Body of pancreas (tissue), 4 donors: ENCODE measurements around the gene ETFDH. TPM values are rescaled to one million over a fixed set of nuclear protein-coding genes. Genes with fewer than 3 reads are reported as not detected.

ENCODE experiments used
- ATAC-seq: fragments of 150-250 bp; one replicate; pipeline ENCODE4 v1.9.1; 2016
- DNase-seq, 4 donors: peaks; one replicate each; pipeline ENCODE4 v3.0.0-alpha.2; 2019
- H3K27ac ChIP-seq, 4 donors: fragments of 200-600 bp; sonication (generic); 1 replicate in 3 of 4; 2 replicates in 1 of 4; pipeline versions ENCODE4 v1.5.1 to v1.6.1; 2016 to 2019; ENCODE audit warnings: mild to moderate bottlenecking in 1 of 4, mixed read lengths in 1 of 4, moderate library complexity in 1 of 4
- H3K27me3 ChIP-seq, 2 donors: fragments of 200-600 bp; sonication (generic); one replicate each; pipeline ENCODE4 v1.6.0; 2016; ENCODE audit warnings: mild to moderate bottlenecking in 1 of 2
- H3K36me3 ChIP-seq, 2 donors: fragments of 200-600 bp; sonication (generic); replicated peaks in 1 of 2; 2 replicates each; pipeline ENCODE4 v1.5.1; 2016; ENCODE audit warnings: low read depth in 2 of 2; ENCODE audit not compliant: insufficient read depth in 1 of 2
- H3K4me1 ChIP-seq: fragments of 200-600 bp; sonication (generic); one replicate; pipeline ENCODE4 v1.6.0; 2016
- H3K4me3 ChIP-seq, 2 donors: fragments of 200-600 bp; sonication (generic); 1 replicate in 1 of 2; 2 replicates in 1 of 2; pipeline ENCODE4 v1.5.1; 2016 to 2019
- H3K9me3 ChIP-seq, 3 donors: fragments of 200-600 bp; sonication (generic); 1 replicate in 2 of 3; 2 replicates in 1 of 3; pipeline ENCODE4 v1.5.1; 2016
- POLR2A ChIP-seq, 3 donors: fragments of 450-650 bp; IDR thresholded peaks; one replicate each; pipeline ENCODE4 v1.6.1; 2016; ENCODE audit warnings: antibody characterized with exemption in 3 of 3, mild to moderate bottlenecking in 2 of 3
- WGBS, 2 donors: methylation state at CpG; one replicate each; pipeline ENCODE4 v1.1.5; 2017; 5-methylcytosine and 5-hydroxymethylcytosine counted together
- intact Hi-C: fragments of 100-400 bp; cut with DNase I; formaldehyde crosslinking; loops from one replicate; pipeline ENCODE4 v1.15.1; 2023
- total RNA-seq, 2 donors: library from RNA; depleted of rRNA; stranded (reverse); fragments of >200 nt; gene quantifications; one replicate each; pipeline ENCODE4 v1.1.0, GENCODE V29; 2016
- TF ChIP-seq, protein P1 (sequence below), 7 experiments: fragments of 450-650 bp in 4 of 7; fragments of 200-600 bp in 3 of 7; sonication (generic) in 3 of 7; IDR thresholded peaks; one replicate each; pipeline ENCODE4 v1.5.1; 2016 to 2019; ENCODE audit warnings: antibody characterized with exemption in 7 of 7

Gene ETFDH
- total RNA-seq, 2 donors from 2014 or later, result 24.4 to 96.2 TPM

DNA sequence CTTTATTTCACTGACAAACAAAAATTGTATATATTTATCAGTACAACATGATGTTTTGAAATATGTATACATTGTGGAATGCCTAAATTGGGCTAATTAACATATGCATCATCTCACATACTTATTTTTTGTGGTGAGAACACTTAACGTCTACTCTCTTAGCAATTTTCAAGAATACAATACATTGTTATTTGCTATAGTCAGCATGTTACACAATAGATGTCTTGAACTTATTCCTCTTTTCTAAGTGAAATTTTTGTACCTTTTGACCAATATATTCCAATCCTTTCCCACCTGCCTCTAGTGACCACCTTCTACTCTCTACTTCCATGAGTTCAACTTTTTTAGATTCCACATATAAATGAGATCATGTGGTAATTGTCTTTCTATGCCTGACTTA, 35.5 kb upstream of the ETFDH start:
- no peak overlapping the region for H3K27ac ChIP-seq
- no peaks in the 10 kb centered on the region for H3K27me3 ChIP-seq
- DNase-seq (no peak), ATAC-seq (no peak)
- H3K36me3 ChIP-seq, result no peaks in the 10 kb centered on the region
- no peaks in the 10 kb centered on the region for H3K9me3 ChIP-seq
- intact Hi-C loops, result no loop called here
- no peak overlapping the region for H3K4me3 ChIP-seq
- WGBS, 2 donors, result 76 to 86% methylated on average over 1 of the region's 1 CpG
- no peak for TF ChIP-seq POLR2A (IDR thresholded peaks at IDR 0.05)
- TF ChIP-seq, protein P1, sequence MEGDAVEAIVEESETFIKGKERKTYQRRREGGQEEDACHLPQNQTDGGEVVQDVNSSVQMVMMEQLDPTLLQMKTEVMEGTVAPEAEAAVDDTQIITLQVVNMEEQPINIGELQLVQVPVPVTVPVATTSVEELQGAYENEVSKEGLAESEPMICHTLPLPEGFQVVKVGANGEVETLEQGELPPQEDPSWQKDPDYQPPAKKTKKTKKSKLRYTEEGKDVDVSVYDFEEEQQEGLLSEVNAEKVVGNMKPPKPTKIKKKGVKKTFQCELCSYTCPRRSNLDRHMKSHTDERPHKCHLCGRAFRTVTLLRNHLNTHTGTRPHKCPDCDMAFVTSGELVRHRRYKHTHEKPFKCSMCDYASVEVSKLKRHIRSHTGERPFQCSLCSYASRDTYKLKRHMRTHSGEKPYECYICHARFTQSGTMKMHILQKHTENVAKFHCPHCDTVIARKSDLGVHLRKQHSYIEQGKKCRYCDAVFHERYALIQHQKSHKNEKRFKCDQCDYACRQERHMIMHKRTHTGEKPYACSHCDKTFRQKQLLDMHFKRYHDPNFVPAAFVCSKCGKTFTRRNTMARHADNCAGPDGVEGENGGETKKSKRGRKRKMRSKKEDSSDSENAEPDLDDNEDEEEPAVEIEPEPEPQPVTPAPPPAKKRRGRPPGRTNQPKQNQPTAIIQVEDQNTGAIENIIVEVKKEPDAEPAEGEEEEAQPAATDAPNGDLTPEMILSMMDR (IDR thresholded peaks at IDR 0.05), result no peak
- H3K4me1 ChIP-seq, result no peaks in the 10 kb centered on the region

- intact Hi-C loops, result no loop called here
- 85 to 86% methylated on average over 5 of the region's 5 CpGs for WGBS, 2 donors
Measured at GRCh38 chr4:158644356-158644755, 27.7 kb upstream of the ETFDH start.

DNA sequence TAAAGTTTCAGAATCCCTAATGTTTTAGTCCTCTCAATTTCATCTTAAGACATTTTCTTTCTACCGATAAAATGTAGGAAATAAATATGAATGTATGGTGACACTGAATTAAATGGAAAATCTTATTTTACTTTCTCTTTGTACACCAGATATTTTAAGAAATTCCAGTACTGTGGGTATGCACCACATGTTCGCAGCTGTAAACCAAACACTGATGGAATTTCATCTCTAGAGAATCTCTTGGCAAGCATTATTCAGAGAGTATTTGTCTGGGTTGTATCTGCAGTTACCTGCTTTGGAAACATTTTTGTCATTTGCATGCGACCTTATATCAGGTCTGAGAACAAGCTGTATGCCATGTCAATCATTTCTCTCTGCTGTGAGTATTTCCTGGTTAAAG, 27.3 kb upstream of the ETFDH start:
- no peak overlapping the region for H3K4me3 ChIP-seq
- WGBS, 2 donors, result 57 to 59% methylated on average over 3 of the region's 3 CpGs
- intact Hi-C loops, result no loop called here
- ATAC-seq (no peak), DNase-seq (no peak)
- no peak overlapping the region for H3K27ac ChIP-seq
- no peaks in the 10 kb centered on the region for H3K27me3 ChIP-seq
- no peaks in the 10 kb centered on the region for H3K36me3 ChIP-seq
- no peak for TF ChIP-seq POLR2A (IDR thresholded peaks at IDR 0.05)
- TF ChIP-seq, protein P1 (IDR thresholded peaks at IDR 0.05), result no peak
- no peaks in the 10 kb centered on the region for H3K9me3 ChIP-seq
- H3K4me1 ChIP-seq, result no peaks in the 10 kb centered on the region

More at GRCh38 chr4:158644356-158644755, 27.7 kb upstream of the ETFDH start:
- Histone ChIP-seq H3K27me3 (no peaks in the 10 kb centered on the region), H3K4me3 (no peak overlapping the region), H3K9me3 (no peaks in the 10 kb centered on the region), H3K36me3 (no peaks in the 10 kb centered on the region), H3K4me1 (no peaks in the 10 kb centered on the region), H3K27ac (no peak overlapping the region)
- ATAC-seq, result no peak
- no peak for DNase-seq
- no peak for TF ChIP-seq POLR2A (IDR thresholded peaks at IDR 0.05)
- TF ChIP-seq, protein P1 (IDR thresholded peaks at IDR 0.05), result no peak

GRCh38 chr4:158649111-158649680, 22.9 kb upstream of the ETFDH start:
- no peak overlapping the region for H3K4me3 ChIP-seq
- intact Hi-C loops, result no loop called here
- H3K4me1 ChIP-seq, result no peaks in the 10 kb centered on the region
- no peaks in the 10 kb centered on the region for H3K27me3 ChIP-seq
- no peaks in the 10 kb centered on the region for H3K9me3 ChIP-seq
- ATAC-seq (no peak), DNase-seq (no peak)
- TF ChIP-seq, protein P1 (IDR thresholded peaks at IDR 0.05), result no peak
- H3K36me3 ChIP-seq, result no peaks in the 10 kb centered on the region
- WGBS, 2 donors, result 43 to 48% methylated on average over 4 of the region's 4 CpGs
- no peak overlapping the region for H3K27ac ChIP-seq

GRCh38 chr4:158652920-158653319, 19.2 kb upstream of the ETFDH start:
- intact Hi-C loops, result no loop called here

More at GRCh38 chr4:158652920-158653319, 19.2 kb upstream of the ETFDH start:
- no peak overlapping the region for H3K4me3 ChIP-seq
- TF ChIP-seq POLR2A (IDR thresholded peaks at IDR 0.05), result no peak
- TF ChIP-seq, protein P1 (IDR thresholded peaks at IDR 0.05), result no peak
- H3K27me3 ChIP-seq, result no peaks in the 10 kb centered on the region
- no peaks in the 10 kb centered on the region for H3K4me1 ChIP-seq
- ATAC-seq (no peak), DNase-seq (no peak)
- no peaks in the 10 kb centered on the region for H3K36me3 ChIP-seq
- 14 to 22% methylated on average over 2 of the region's 2 CpGs for WGBS, 2 donors
- no peak overlapping the region for H3K27ac ChIP-seq
- H3K9me3 ChIP-seq, result no peaks in the 10 kb centered on the region
